MM.1S (cell line): Measurements from ENCODE around the gene ERCC6.

Experiments
- DNase-seq: peaks from one replicate; pipeline ENCODE4 v3.0.0-alpha.2; 2015
- H2AFZ ChIP-seq: fragments of 300-600 bp; sonication (generic); 2 replicates; pipeline ENCODE4 v1.6.0; 2016; ENCODE audit warnings: antibody characterized with exemption, low read length
- H3F3A ChIP-seq: fragments of 300-600 bp; sonication (generic); 2 replicates; pipeline ENCODE4 v1.6.1; 2016; ENCODE audit warnings: mild to moderate bottlenecking, antibody characterized with exemption, low read length, moderate library complexity, mixed read lengths; ENCODE audit not compliant: insufficient read depth
- H3K27ac ChIP-seq: fragments of 300-600 bp; sonication (generic); 2 replicates; pipeline ENCODE4 v1.5.1; 2016; ENCODE audit warnings: mild to moderate bottlenecking, low read length
- H3K27me3 ChIP-seq: fragments of 300-600 bp; sonication (generic); replicated peaks from 2 replicates; pipeline ENCODE4 v1.6.0; 2016; ENCODE audit warnings: low read length; ENCODE audit not compliant: insufficient read depth
- H3K36me3 ChIP-seq: fragments of 300-600 bp; sonication (generic); replicated peaks from 2 replicates; pipeline ENCODE4 v1.6.1; 2016; ENCODE audit warnings: mild to moderate bottlenecking, low read length, mixed read lengths; ENCODE audit not compliant: insufficient read depth
- H3K4me1 ChIP-seq: fragments of 300-600 bp; sonication (generic); 2 replicates; pipeline ENCODE4 v1.6.1; 2016; ENCODE audit warnings: low read length, mixed read lengths
- H3K4me2 ChIP-seq: fragments of 300-600 bp; sonication (generic); 2 replicates; pipeline ENCODE4 v1.6.0; 2016; ENCODE audit warnings: low read depth, low read length
- H3K4me3 ChIP-seq: fragments of 300-600 bp; sonication (generic); 2 replicates; pipeline ENCODE4 v1.5.1; 2016; ENCODE audit warnings: low read length, mixed read lengths
- H3K79me2 ChIP-seq: fragments of 300-600 bp; sonication (generic); 2 replicates; pipeline ENCODE4 v1.6.1; 2016; ENCODE audit warnings: mixed run types, low read length, mixed read lengths
- H3K9ac ChIP-seq: fragments of 300-600 bp; sonication (generic); 2 replicates; pipeline ENCODE4 v1.6.1; 2016; ENCODE audit warnings: low read length, mixed read lengths
- H3K9me2 ChIP-seq: fragments of 300-600 bp; sonication (generic); replicated peaks from 2 replicates; pipeline ENCODE4 v1.6.1; 2016; ENCODE audit warnings: mild to moderate bottlenecking, low read length, mixed read lengths; ENCODE audit not compliant: insufficient read depth
- H3K9me3 ChIP-seq: fragments of 300-600 bp; sonication (generic); replicated peaks from 2 replicates; pipeline ENCODE4 v1.6.1; 2016; ENCODE audit warnings: mild to moderate bottlenecking, low read length, mixed read lengths; ENCODE audit not compliant: insufficient read depth
- H4K20me1 ChIP-seq: fragments of 300-600 bp; sonication (generic); 2 replicates; pipeline ENCODE4 v1.6.1; 2016; ENCODE audit warnings: mild to moderate bottlenecking, low read length, moderate library complexity, mixed read lengths; ENCODE audit not compliant: insufficient read depth
- CTCF ChIP-seq: fragments of 300-600 bp; sonication (generic); IDR thresholded peaks from 2 replicates; pipeline ENCODE4 v1.5.1; 2016; ENCODE audit warnings: antibody characterized with exemption, low read length, mixed read lengths
- EZH2 ChIP-seq: fragments of 300-600 bp; sonication (generic); optimal IDR thresholded peaks from 2 replicates; pipeline ENCODE3; 2017; ENCODE audit warnings: low read depth, mild to moderate bottlenecking, antibody characterized with exemption, low read length, mixed read lengths
- EZH2phosphoT487 ChIP-seq: fragments of 300-600 bp; sonication (generic); IDR thresholded peaks from 2 replicates; pipeline ENCODE4 v1.6.1; 2018; ENCODE audit warnings: antibody characterized with exemption, low read length

The ERCC6 gene

GRCh38 chr10:49538381-49539319, at the start of gene ERCC6:
Gene ERCC6, minus strand, starts transcription at chr10:49539121.
- H4K20me1 ChIP-seq, result 0 out of 2 replicates have a peak, but pooled peaks cover 3% of the 10 kb centered on the region
- TF ChIP-seq CTCF (no peak), EZH2 (no peak), EZH2phosphoT487 (no peak)
- no peaks in the 10 kb centered on the region for H3K9me3 ChIP-seq
- no peaks in the 10 kb centered on the region for H3K9me2 ChIP-seq
- peaks cover 20% of the 10 kb centered on the region for H3K4me1 ChIP-seq
- peak; percentile 98 for DNase-seq
- peak within 1 kb of the TSS; percentile 79 for H2AFZ ChIP-seq
- H3K9ac ChIP-seq, result peak within 1 kb of the TSS; percentile 73
- H3K27me3 ChIP-seq, result no peaks in the 10 kb centered on the region
- peaks cover 10% of the 10 kb centered on the region for H3F3A ChIP-seq
- peak within 1 kb of the TSS; percentile 67 for H3K27ac ChIP-seq
- H3K4me2 ChIP-seq, result peak within 1 kb of the TSS; percentile 88
- H3K79me2 ChIP-seq, result peaks cover 28% of the 10 kb centered on the region
- H3K4me3 ChIP-seq, result peak within 1 kb of the TSS; percentile 66
- H3K36me3 ChIP-seq, result no peaks in the 10 kb centered on the region

GRCh38 chr10:49587981-49588380, 49.1 kb upstream of the ERCC6 start:
- Histone ChIP-seq H4K20me1 (no peaks in the 10 kb centered on the region), H3K9ac (no peak overlapping the region), H3K79me2 (no peaks in the 10 kb centered on the region), H3K27me3 (no peaks in the 10 kb centered on the region), H3K4me1 (no peaks in the 10 kb centered on the region), H2AFZ (no peak overlapping the region), H3K4me3 (no peak overlapping the region), H3K9me2 (no peaks in the 10 kb centered on the region), H3F3A (no peaks in the 10 kb centered on the region), H3K4me2 (no peak overlapping the region), H3K9me3 (no peaks in the 10 kb centered on the region), H3K36me3 (no peaks in the 10 kb centered on the region), H3K27ac (no peak overlapping the region)
- no peak for DNase-seq
- TF ChIP-seq CTCF (no peak), EZH2phosphoT487 (no peak), EZH2 (no peak)

- Histone ChIP-seq H3K36me3 (no peaks in the 10 kb centered on the region), H3K4me2 (no peak overlapping the region), H4K20me1 (no peaks in the 10 kb centered on the region), H2AFZ (no peak overlapping the region), H3K9ac (no peak overlapping the region), H3K9me3 (no peaks in the 10 kb centered on the region), H3K9me2 (no peaks in the 10 kb centered on the region), H3K4me3 (no peak overlapping the region), H3K4me1 (no peaks in the 10 kb centered on the region), H3K27me3 (no peaks in the 10 kb centered on the region), H3K79me2 (no peaks in the 10 kb centered on the region), H3K27ac (no peak overlapping the region), H3F3A (no peaks in the 10 kb centered on the region)
- no peak for TF ChIP-seq EZH2
- no peak for TF ChIP-seq CTCF
- TF ChIP-seq EZH2phosphoT487, result no peak
- DNase-seq, result no peak
Observed at GRCh38 chr10:49585387-49585786, 46.5 kb upstream of the ERCC6 start.
